Stimulated activated CD8-positive, alpha-beta memory T cell treated with anti-CD3 and anti-CD28 coated beads, Interleukin-12 subunit alpha, Interleukin-12 subunit beta, amount 100 ng/mL, for 24 hours (primary cell): ENCODE results near the gene AURKA.
A peak's percentile ranks its signal among the peaks of the same experiment; 100 is the strongest.
"Not testable (repeated sequence)": the region's sequence is repeated elsewhere in the genome, so short reads cannot be mapped to it uniquely, and the experiment has no call there.

Experiments
- DNase-seq: peaks from one replicate; pipeline ENCODE4 v3.0.0-alpha.2; 2020; ENCODE audit errors: extremely low read depth

The AURKA gene

GRCh38 chr20:56359212-56360132, 32.5 kb downstream of the AURKA start:
- DNase-seq: no peak

GRCh38 chr20:56358600-56359211, 33.3 kb downstream of the AURKA start, which contains the start of gene FAM210B:
FAM210B (plus strand) TSS chr20:56358974; CDS start chr20:56359006, 32 bp downstream.
- peak; percentile 57 for DNase-seq

- no peak for DNase-seq
Observed at GRCh38 chr20:56358070-56358469, 33.9 kb downstream of the AURKA start.

GRCh38 chr20:56353356-56353755, 38.7 kb downstream of the AURKA start:
- DNase-seq: no peak

- DNase-seq: no peak
Observed at GRCh38 chr20:56352345-56353055, 39.5 kb downstream of the AURKA start.

GRCh38 chr20:56350842-56351241, 41.2 kb downstream of the AURKA start:
- DNase-seq: no peak

GRCh38 chr20:56348746-56349145, 43.3 kb downstream of the AURKA start:
- no peak for DNase-seq

GRCh38 chr20:56348305-56348693, 43.7 kb downstream of the AURKA start:
- no peak for DNase-seq

- DNase-seq: no peak
Observed at GRCh38 chr20:56347628-56348304, 44.2 kb downstream of the AURKA start.

- no peak for DNase-seq
Observed at GRCh38 chr20:56345911-56346310, 46.1 kb downstream of the AURKA start.

GRCh38 chr20:56343861-56344381, 48.1 kb downstream of the AURKA start:
- DNase-seq: no peak

GRCh38 chr20:56342783-56343182, 49.2 kb downstream of the AURKA start:
- no peak for DNase-seq

GRCh38 chr20:56336709-56337108, 55.3 kb downstream of the AURKA start:
- DNase-seq: not testable (repeated sequence)

- no peak for DNase-seq
Observed at GRCh38 chr20:56328861-56329260, 63.2 kb downstream of the AURKA start.

- no peak for DNase-seq
Observed at GRCh38 chr20:56324806-56325205, 67.2 kb downstream of the AURKA start.

- no peak for DNase-seq
Observed at GRCh38 chr20:56323656-56324055, 68.4 kb downstream of the AURKA start.

GRCh38 chr20:56323206-56323605, 68.8 kb downstream of the AURKA start:
- DNase-seq: no peak

- DNase-seq: no peak
Observed at GRCh38 chr20:56322681-56323080, 69.3 kb downstream of the AURKA start.
